Heart right ventricle (tissue), 16 donors: ENCODE data around the gene CENPP. TPM values are rescaled to one million over a fixed set of nuclear protein-coding genes. Genes with fewer than 3 reads are reported as not detected.

Source experiments
- ATAC-seq, 8 donors: fragments of 200-7000 bp; cut with Tn5 transposase; one replicate each; pipeline ENCODE4 v1.9.1; 2020; ENCODE audit warnings: mild to moderate bottlenecking in 8 of 8, moderate library complexity in 8 of 8, moderate number of reproducible peaks in 1 of 8
- DNase-seq, 2 donors: peaks; one replicate each; pipeline ENCODE4 v3.0.0-alpha.2; 2020
- H3K27ac ChIP-seq, 10 donors: fragments of 200-600 bp; sonication (generic) in 2 of 10; one replicate each; pipeline versions ENCODE4 v1.5.0 to v1.8.0; 2020 to 2022; ENCODE audit warnings: mild to moderate bottlenecking in 3 of 10
- H3K27me3 ChIP-seq, 7 donors: fragments of 200-600 bp; one replicate each; pipeline ENCODE4 v1.8.0; 2021 to 2022; ENCODE audit warnings: mild to moderate bottlenecking in 2 of 7
- H3K36me3 ChIP-seq, 9 donors: fragments of 200-600 bp; sonication (generic) in 1 of 9; one replicate each; pipeline versions ENCODE4 v1.5.0 to v1.8.0; 2020 to 2022; ENCODE audit warnings: mild to moderate bottlenecking in 2 of 9
- H3K4me1 ChIP-seq, 9 donors: fragments of 200-600 bp; sonication (generic) in 1 of 9; one replicate each; pipeline versions ENCODE4 v1.5.0 to v1.8.0; 2020 to 2022; ENCODE audit warnings: mild to moderate bottlenecking in 4 of 9
- H3K4me3 ChIP-seq, 10 donors: fragments of 200-600 bp; sonication (generic) in 2 of 10; one replicate each; pipeline versions ENCODE4 v1.5.0 to v1.8.0; 2020 to 2022; ENCODE audit warnings: mild to moderate bottlenecking in 7 of 10, moderate library complexity in 2 of 10
- H3K9me3 ChIP-seq, 11 donors: fragments of 200-600 bp in 10 of 11; sonication (generic) in 2 of 11; one replicate each; pipeline versions ENCODE4 v1.5.0 to v1.8.0; 2013 to 2022; ENCODE audit warnings: mild to moderate bottlenecking in 2 of 11, control low read depth in 1 of 11, moderate library complexity in 1 of 11
- WGBS, 2 donors: extraction: QIAGEN DNeasy Blood & Tissue Kit; methylation state at CpG; one replicate each; pipeline ENCODE4 v1.1.7; 2013; ENCODE audit warnings: inconsistent platforms in 1 of 2; 5-methylcytosine and 5-hydroxymethylcytosine counted together
- intact Hi-C, 10 donors: fragments of 100-400 bp; cut with DNase I; formaldehyde crosslinking; loops; one replicate each; pipeline versions ENCODE4 v1.11.1 to v1.14.2; 2022
- polyA plus RNA-seq, 2 donors: library from polyadenylated mRNA; stranded (reverse); fragments of 200-250 nt; gene quantifications; one replicate each; pipeline ENCODE4 v1.2.3, GENCODE V29; 2013
- total RNA-seq, 10 donors: library from RNA; stranded (reverse); fragmentation: NEBNext Ultra II Directional in 3 of 10; extraction: Animal tissue kit (Norgen Biotek cat#: 25700) in 3 of 10; gene quantifications; one replicate each; pipeline versions ENCODE4 v1.2.1 to v1.2.4, GENCODE V29; 2021 to 2023
- TF ChIP-seq, protein P1 (sequence below), 9 donors: fragments of 200-600 bp; sonication (generic) in 2 of 9; IDR thresholded peaks; one replicate each; pipeline versions ENCODE4 v1.5.0 to v1.8.0; 2021 to 2022; ENCODE audit warnings: antibody characterized with exemption in 9 of 9, mild to moderate bottlenecking in 5 of 9, moderate library complexity in 1 of 9
- donor health status: Arrhythmogenic right ventricular cardiomyopathy.
- donor health status: ischemic (EF 13 %, LVEDD 7.1; RV severe dilation, severe dysfunction).
- donor health status: healthy with polysubstance abuse.
- donor health status: DM: no; HTN: yes; CAD: no.
- donor health status: DM: no; HTN: no; CAD: no.
- donor health status: ischemic (EF 25% LVEDD 6.9; RV normal size, moderate dysfunction).
- donor health status: ischemic (EF 25% LVEDD 5.7; RV mildly dilated, moderate dysfunction).
- donor health status: healthy.
- donor health status: DM: yes; HTN: yes; CAD: no.
- donor health status: Ischemic cardiomyopathy.
- donor health status: ischemic (EF 35%, LVEDD 5.7; RV mildly dilated, moderate dysfunction).
- donor health status: nonischemic (EF 11% LVEDD 7.7; RV severe dilation, severe dysfunction).
- donor health status: DM: yes; HTN: yes; CAD: no.
- donor health status: PGD.
- donor health status: ischemic (EF 29% LVEDD 5.4; RV normal size, mild dysfunction).
- donor health status: nonischemic (EF 23%, LVEDD 6.1; RV moderate dilation, normal function).

Gene CENPP
- total and polyA plus RNA-seq, 12 donors = 1.3 to 5.2 (median 2.8) TPM

DNA sequence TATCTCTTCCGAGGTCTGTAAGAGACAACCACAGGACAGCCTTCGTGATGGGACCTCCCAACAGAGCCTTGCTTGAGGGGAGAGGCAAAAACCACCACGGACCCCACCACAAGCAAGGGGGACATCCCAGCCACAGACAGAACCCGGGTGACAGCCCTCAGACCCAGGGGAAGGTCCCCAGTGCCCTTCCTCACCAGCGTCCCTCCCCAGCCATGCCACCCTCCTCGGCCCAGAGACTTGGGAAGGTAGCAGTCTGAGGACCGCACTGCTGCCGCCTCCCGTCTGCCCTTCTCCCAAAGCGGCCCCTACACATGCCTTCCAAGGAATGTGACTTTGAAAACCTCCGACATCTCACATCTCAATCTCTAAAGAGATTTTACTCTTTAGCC lies 330.8 kb downstream of the CENPP start:
- peaks cover 0 to 72% (median 4%) of the 10 kb centered on the region in 9 donors for H3K36me3 ChIP-seq
- H3K4me1 ChIP-seq = peaks cover 0 to 35% (median 7%) of the 10 kb centered on the region in 9 donors
- ATAC-seq (no peak), DNase-seq (no peak)
- TF ChIP-seq, protein P1, sequence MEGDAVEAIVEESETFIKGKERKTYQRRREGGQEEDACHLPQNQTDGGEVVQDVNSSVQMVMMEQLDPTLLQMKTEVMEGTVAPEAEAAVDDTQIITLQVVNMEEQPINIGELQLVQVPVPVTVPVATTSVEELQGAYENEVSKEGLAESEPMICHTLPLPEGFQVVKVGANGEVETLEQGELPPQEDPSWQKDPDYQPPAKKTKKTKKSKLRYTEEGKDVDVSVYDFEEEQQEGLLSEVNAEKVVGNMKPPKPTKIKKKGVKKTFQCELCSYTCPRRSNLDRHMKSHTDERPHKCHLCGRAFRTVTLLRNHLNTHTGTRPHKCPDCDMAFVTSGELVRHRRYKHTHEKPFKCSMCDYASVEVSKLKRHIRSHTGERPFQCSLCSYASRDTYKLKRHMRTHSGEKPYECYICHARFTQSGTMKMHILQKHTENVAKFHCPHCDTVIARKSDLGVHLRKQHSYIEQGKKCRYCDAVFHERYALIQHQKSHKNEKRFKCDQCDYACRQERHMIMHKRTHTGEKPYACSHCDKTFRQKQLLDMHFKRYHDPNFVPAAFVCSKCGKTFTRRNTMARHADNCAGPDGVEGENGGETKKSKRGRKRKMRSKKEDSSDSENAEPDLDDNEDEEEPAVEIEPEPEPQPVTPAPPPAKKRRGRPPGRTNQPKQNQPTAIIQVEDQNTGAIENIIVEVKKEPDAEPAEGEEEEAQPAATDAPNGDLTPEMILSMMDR (IDR thresholded peaks at IDR 0.05) = no peak
- WGBS, 2 donors = 91 to 94% methylated on average over 11 of the region's 11 CpGs
- H3K4me3 ChIP-seq = no peak overlapping the region
- no peaks in the 10 kb centered on the region for H3K9me3 ChIP-seq
- H3K27me3 ChIP-seq = no peaks in the 10 kb centered on the region
- H3K27ac ChIP-seq = no peak overlapping the region
- intact Hi-C loops = no loop called here

DNA sequence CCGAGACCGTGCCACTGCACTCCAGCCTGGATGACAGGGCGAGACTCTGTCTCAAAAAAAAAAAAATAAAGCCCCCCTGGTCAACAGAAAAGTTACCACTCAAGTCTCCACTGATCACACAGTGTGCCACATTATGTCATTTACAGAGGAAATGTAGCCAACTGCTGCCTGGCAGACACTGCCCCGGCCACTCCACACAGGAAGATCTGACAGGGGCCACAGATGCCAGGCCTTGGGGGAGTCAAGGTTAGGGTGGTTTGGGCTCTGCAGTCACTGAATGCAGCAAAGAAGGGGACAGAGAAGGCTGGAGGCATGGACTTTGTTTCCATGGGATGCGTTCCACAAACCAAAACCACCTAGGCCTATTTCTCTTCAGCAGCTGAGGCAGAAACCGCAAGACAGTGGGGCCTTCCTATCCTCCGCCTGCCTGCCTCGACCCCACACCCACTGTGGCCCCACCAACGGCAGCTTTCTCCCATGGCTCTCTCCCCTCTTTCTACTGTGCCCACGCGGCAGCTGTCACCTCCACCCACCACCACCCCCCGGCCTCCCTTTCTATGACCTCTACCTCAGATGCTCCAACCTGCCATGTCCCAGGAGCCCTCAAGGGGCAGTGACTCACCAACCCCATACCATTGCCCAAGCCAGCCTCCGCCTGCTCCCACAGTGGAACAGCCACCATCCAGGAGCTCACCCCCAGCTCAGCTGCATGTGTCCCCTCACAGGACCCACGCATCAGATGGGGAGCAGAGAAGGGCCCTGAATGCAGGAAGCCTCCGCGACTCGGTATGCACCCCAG lies 331.7 kb downstream of the CENPP start:
- TF ChIP-seq, protein P1 (IDR thresholded peaks at IDR 0.05) = no peak
- 90 to 92% methylated on average over 17 of the region's 17 CpGs for WGBS, 2 donors
- peaks cover 0 to 34% (median 7%) of the 10 kb centered on the region in 9 donors for H3K4me1 ChIP-seq
- ATAC-seq (peak in 1 of 8 donors; percentile 48), DNase-seq (no peak)
- no peaks in the 10 kb centered on the region for H3K9me3 ChIP-seq
- peaks cover 0 to 69% (median 4%) of the 10 kb centered on the region in 9 donors for H3K36me3 ChIP-seq
- no peak overlapping the region for H3K4me3 ChIP-seq
- no peak overlapping the region for H3K27ac ChIP-seq
- intact Hi-C loops = no loop called here
- H3K27me3 ChIP-seq = no peaks in the 10 kb centered on the region

- DNase-seq = no peak
- no peak for ATAC-seq
Observed at GRCh38 chr9:92658176-92658575, 332.4 kb downstream of the CENPP start.

GRCh38 chr9:92658611-92659010 lies 332.9 kb downstream of the CENPP start:
- Histone ChIP-seq H3K27me3 (no peaks in the 10 kb centered on the region), H3K36me3 (peaks cover 0 to 67% (median 4%) of the 10 kb centered on the region in 9 donors), H3K4me1 (peaks cover 0 to 33% (median 7%) of the 10 kb centered on the region in 9 donors), H3K9me3 (no peaks in the 10 kb centered on the region), H3K4me3 (no peak overlapping the region), H3K27ac (no peak overlapping the region)
- intact Hi-C loops = no loop called here
- ATAC-seq = no peak
- TF ChIP-seq, protein P1 (IDR thresholded peaks at IDR 0.05) = no peak
- 98 to 99% methylated on average over 4 of the region's 4 CpGs for WGBS, 2 donors
- DNase-seq = no peak

More at GRCh38 chr9:92658176-92658575, 332.4 kb downstream of the CENPP start:
- Histone ChIP-seq H3K4me1 (peaks cover 0 to 34% (median 7%) of the 10 kb centered on the region in 9 donors), H3K9me3 (no peaks in the 10 kb centered on the region), H3K27ac (no peak overlapping the region), H3K27me3 (no peaks in the 10 kb centered on the region), H3K4me3 (no peak overlapping the region), H3K36me3 (peaks cover 0 to 67% (median 4%) of the 10 kb centered on the region in 9 donors)
- TF ChIP-seq, protein P1 (IDR thresholded peaks at IDR 0.05) = no peak
- intact Hi-C loops = no loop called here
- WGBS, 2 donors = 96 to 98% methylated on average over 7 of the region's 7 CpGs
